ENCODE results near the gene NES. TPM values are rescaled to one million over a fixed set of nuclear protein-coding genes. Genes with fewer than 3 reads are reported as not detected.

The NES gene
- total RNA-seq, 4 donors from 2014 or later = 4.3 to 10.4 (median 9.0) TPM

DNA sequence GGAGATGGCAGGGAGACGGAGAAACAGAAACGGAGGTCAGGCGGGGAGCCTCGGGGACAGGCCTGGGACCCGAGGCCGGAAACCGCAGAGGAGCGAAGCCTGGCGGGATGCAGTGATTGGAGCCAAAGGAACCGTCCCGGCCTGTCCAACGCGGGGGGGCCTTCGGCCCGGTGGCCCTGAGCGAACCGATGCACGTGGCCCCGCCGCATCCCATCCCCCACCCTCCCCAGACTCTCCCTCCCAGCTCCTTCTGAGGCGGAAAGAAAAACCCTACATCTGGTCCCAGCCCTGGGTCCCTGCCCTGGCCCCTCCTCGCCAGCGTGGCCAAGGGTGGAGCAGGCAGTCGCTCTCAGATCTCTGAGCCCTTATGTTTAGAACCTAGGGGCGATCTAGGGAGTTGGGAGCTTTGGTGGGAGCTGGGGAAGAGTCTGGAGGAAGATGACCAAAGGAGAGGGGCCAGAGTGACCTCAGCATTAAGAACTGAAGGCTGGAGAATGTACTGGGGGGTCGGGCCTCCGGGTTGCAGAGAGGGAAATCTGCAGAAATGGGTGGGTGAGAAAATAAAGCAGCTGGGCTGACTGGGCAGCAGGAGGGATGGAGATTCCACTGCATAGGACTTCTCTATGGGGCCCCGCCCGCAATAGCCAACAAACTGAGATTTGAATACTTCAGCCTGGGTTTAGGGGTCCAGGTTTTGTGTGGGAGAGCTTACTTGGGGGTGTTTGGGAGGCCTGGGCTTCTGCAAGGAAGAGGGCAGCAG is 29.6 kb upstream of the NES start:
- peaks cover 40 to 52% of the 10 kb centered on the region in 2 donors for H3K4me1 ChIP-seq
- H3K36me3 ChIP-seq = no peaks in the 10 kb centered on the region
- peak overlapping the region in 1 of 3 donors; percentile 34 for H3K4me3 ChIP-seq (replicated peaks in 1 of 3)
- no peaks in the 10 kb centered on the region for H3K9me3 ChIP-seq
- peak; percentile 50 to 57 for DNase-seq
- WGBS, 2 donors = 17 to 22% methylated on average over 26 to 27 of the region's 29 CpGs
- no peaks in the 10 kb centered on the region for H3K27me3 ChIP-seq
- intact Hi-C loops (cut with DNase I) = no loop called here
- peak overlapping the region in 2 of 3 donors; percentile 33 to 59 for H3K27ac ChIP-seq
- TF ChIP-seq POLR2A (IDR thresholded peaks at IDR 0.05) = no peak
- TF ChIP-seq CTCF (IDR thresholded peaks at IDR 0.05) = no peak

- peak overlapping the region in 2 of 3 donors; percentile 28 to 34 for H3K4me3 ChIP-seq (replicated peaks in 1 of 3)
- H3K27me3 ChIP-seq = no peaks in the 10 kb centered on the region
- peak; percentile 57 to 64 for DNase-seq
- intact Hi-C loops (cut with DNase I) = no loop called here
- peak overlapping the region; percentile 6 to 59 (median 33) for H3K27ac ChIP-seq
- no peaks in the 10 kb centered on the region for H3K9me3 ChIP-seq
- peaks cover 40 to 52% of the 10 kb centered on the region in 2 donors for H3K4me1 ChIP-seq
- no peaks in the 10 kb centered on the region for H3K36me3 ChIP-seq
- 3% methylated on average over 19 to 27 of the region's 45 CpGs for WGBS, 2 donors
- peak; percentile 63 to 84 (median 80) for TF ChIP-seq CTCF (IDR thresholded peaks at IDR 0.05)
- peak in 1 of 2 donors; percentile 13 for TF ChIP-seq POLR2A (IDR thresholded peaks at IDR 0.05)
Observed at GRCh38 chr1:156705918-156706656, 28.9 kb upstream of the NES start.

- H3K4me1 ChIP-seq = peaks cover 40 to 52% of the 10 kb centered on the region in 2 donors
- intact Hi-C loops (cut with DNase I) = no loop called here
- TF ChIP-seq CTCF (IDR thresholded peaks at IDR 0.05) = no peak
- peak in 1 of 2 donors; percentile 28 for TF ChIP-seq POLR2A (IDR thresholded peaks at IDR 0.05)
- no peaks in the 10 kb centered on the region for H3K36me3 ChIP-seq
- 3 to 6% methylated on average over 16 of the region's 42 CpGs for WGBS, 2 donors
- no peaks in the 10 kb centered on the region for H3K27me3 ChIP-seq
- H3K4me3 ChIP-seq (replicated peaks in 1 of 3) = peak within 1 kb of the TSS in 2 of 3 donors; percentile 28 to 34
- peak within 1 kb of the TSS; percentile 6 to 59 (median 33) for H3K27ac ChIP-seq
- DNase-seq = peak; percentile 40 to 44
- no peaks in the 10 kb centered on the region for H3K9me3 ChIP-seq
Observed at GRCh38 chr1:156705321-156705917, 28.2 kb upstream of the NES start, which contains the start of gene CRABP2. Gene CRABP2, minus strand, starts transcription at chr1:156705583. Its CDS starts 137 bp downstream, at chr1:156705446.

DNA sequence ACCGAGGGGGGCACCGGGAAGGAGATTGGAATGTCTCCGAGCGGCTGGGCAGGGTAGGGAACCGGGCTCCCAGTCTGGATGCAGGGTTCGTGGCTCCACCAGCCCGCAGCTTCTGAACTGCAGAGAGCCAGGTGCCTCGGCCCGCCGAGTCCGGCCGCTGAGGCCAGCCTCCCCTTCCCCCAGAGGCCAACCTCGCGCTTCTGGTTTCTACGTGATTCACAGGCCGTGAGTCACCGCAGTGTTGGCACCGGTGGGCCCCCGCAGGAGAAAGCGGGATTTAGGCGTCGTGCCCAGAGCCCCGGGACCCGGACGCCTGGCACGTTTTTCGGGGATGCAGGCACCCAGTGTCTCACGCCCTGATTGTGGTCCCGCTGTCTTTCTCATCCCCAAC is 27.7 kb upstream of the NES start:
- intact Hi-C loops (cut with DNase I) = no loop called here
- TF ChIP-seq POLR2A (IDR thresholded peaks at IDR 0.05) = no peak
- TF ChIP-seq CTCF (IDR thresholded peaks at IDR 0.05) = no peak
- no peaks in the 10 kb centered on the region for H3K9me3 ChIP-seq
- WGBS, 2 donors = 3 to 4% methylated on average over 14 to 20 of the region's 29 CpGs
- DNase-seq = peak; percentile 44 to 47
- peak overlapping the region in 1 of 3 donors; percentile 59 for H3K27ac ChIP-seq
- no peaks in the 10 kb centered on the region for H3K27me3 ChIP-seq
- H3K4me1 ChIP-seq = peaks cover 37 to 50% of the 10 kb centered on the region in 2 donors
- H3K36me3 ChIP-seq = no peaks in the 10 kb centered on the region
- H3K4me3 ChIP-seq (replicated peaks in 1 of 3) = peak overlapping the region in 1 of 3 donors; percentile 34

Measured in thyroid gland (tissue), 4 donors.